Neutrophil (primary cell): Measurements from ENCODE around the gene HOXD4.

Experiments
- H3K27ac ChIP-seq: fragments of 200-600 bp; sonication (generic); 2 replicates; pipeline ENCODE4 v1.5.1; 2016; ENCODE audit warnings: mild to moderate bottlenecking, moderate library complexity
- H3K27me3 ChIP-seq: fragments of 200-600 bp; sonication (generic); 2 replicates; pipeline ENCODE4 v1.6.0; 2016; ENCODE audit warnings: mild to moderate bottlenecking
- H3K36me3 ChIP-seq: fragments of 200-600 bp; sonication (generic); 2 replicates; pipeline ENCODE4 v1.5.1; 2017
- H3K4me1 ChIP-seq, 2 experiments: fragments of 200-600 bp in 1 of 2; sonication (generic) in 1 of 2; 1 replicate in 1 of 2; 2 replicates in 1 of 2; pipeline versions ENCODE4 v1.5.1 to v1.6.1; 2013 to 2016; ENCODE audit warnings: low read depth in 1 of 2, low read length in 1 of 2, mild to moderate bottlenecking in 1 of 2, moderate library complexity in 1 of 2; ENCODE audit not compliant: control insufficient read depth in 1 of 2, insufficient read depth in 1 of 2
- H3K4me3 ChIP-seq, 2 experiments: fragments of 200-600 bp in 1 of 2; sonication (generic) in 1 of 2; 1 replicate in 1 of 2; 2 replicates in 1 of 2; pipeline ENCODE4 v1.5.1; 2013 to 2016; ENCODE audit warnings: low read depth in 1 of 2, low read length in 1 of 2, mild to moderate bottlenecking in 1 of 2, moderate library complexity in 1 of 2
- H3K9me3 ChIP-seq: fragments of 200-600 bp; sonication (generic); 2 replicates; pipeline ENCODE4 v1.5.1; 2016
- CTCF ChIP-seq: fragments of 200-600 bp; sonication (generic); IDR thresholded peaks from 2 replicates; pipeline ENCODE4 v1.5.1; 2016; ENCODE audit warnings: antibody characterized with exemption

Gene HOXD4

GRCh38 chr2:176174382-176174823 lies 23.1 kb downstream of the HOXD4 start:
- Histone ChIP-seq H3K4me1 (no peaks in the 10 kb centered on the region), H3K27me3 (peaks cover 100% of the 10 kb centered on the region), H3K36me3 (no peaks in the 10 kb centered on the region), H3K27ac (no peak overlapping the region), H3K9me3 (no peaks in the 10 kb centered on the region), H3K4me3 (no peak overlapping the region)
- TF ChIP-seq CTCF, result no peak

- no peak for TF ChIP-seq CTCF
- H3K9me3 ChIP-seq, result no peaks in the 10 kb centered on the region
- no peak overlapping the region for H3K27ac ChIP-seq
- H3K36me3 ChIP-seq, result no peaks in the 10 kb centered on the region
- H3K27me3 ChIP-seq, result peaks cover 100% of the 10 kb centered on the region
- H3K4me1 ChIP-seq, result no peaks in the 10 kb centered on the region
- H3K4me3 ChIP-seq, result no peak overlapping the region
Observed at GRCh38 chr2:176174824-176175708, 23.7 kb downstream of the HOXD4 start.

- peaks cover 100% of the 10 kb centered on the region for H3K27me3 ChIP-seq
- TF ChIP-seq CTCF, result no peak
- H3K9me3 ChIP-seq, result no peaks in the 10 kb centered on the region
- H3K4me1 ChIP-seq, result no peaks in the 10 kb centered on the region
- no peak overlapping the region for H3K4me3 ChIP-seq
- no peak overlapping the region for H3K27ac ChIP-seq
- H3K36me3 ChIP-seq, result no peaks in the 10 kb centered on the region
Observed at GRCh38 chr2:176175709-176176607, 24.6 kb downstream of the HOXD4 start.

GRCh38 chr2:176177580-176178037 lies 26.3 kb downstream of the HOXD4 start:
- H3K27ac ChIP-seq, result no peak overlapping the region
- TF ChIP-seq CTCF, result no peak
- H3K36me3 ChIP-seq, result no peaks in the 10 kb centered on the region
- no peaks in the 10 kb centered on the region for H3K9me3 ChIP-seq
- no peaks in the 10 kb centered on the region for H3K4me1 ChIP-seq
- H3K4me3 ChIP-seq, result no peak overlapping the region
- H3K27me3 ChIP-seq, result peaks cover 100% of the 10 kb centered on the region

- H3K4me3 ChIP-seq, result no peak overlapping the region
- H3K4me1 ChIP-seq, result no peaks in the 10 kb centered on the region
- H3K36me3 ChIP-seq, result no peaks in the 10 kb centered on the region
- peaks cover 100% of the 10 kb centered on the region for H3K27me3 ChIP-seq
- no peak for TF ChIP-seq CTCF
- no peaks in the 10 kb centered on the region for H3K9me3 ChIP-seq
- no peak overlapping the region for H3K27ac ChIP-seq
Observed at GRCh38 chr2:176178038-176178756, 26.8 kb downstream of the HOXD4 start.
